K562 (cell line): Measurements from ENCODE around the gene MED15. TPM values are rescaled to one million over a fixed set of nuclear protein-coding genes. Genes with fewer than 3 reads are reported as not detected.

Experiments
- ATF7 ChIP-seq: fragments of 450-650 bp; IDR thresholded peaks from 2 replicates; pipeline ENCODE4 v1.7.1; 2014; ENCODE audit warnings: mild to moderate bottlenecking, moderate library complexity
- FOXM1 ChIP-seq, 2 experiments: fragments of 450-650 bp in 1 of 2; sonication (generic) in 1 of 2; formaldehyde crosslinking in 1 of 2; IDR thresholded peaks; 2 replicates each; pipeline versions ENCODE4 v1.6.1 to v1.9.0; 2017 to 2022; ENCODE audit warnings: low read depth in 2 of 2, mild to moderate bottlenecking in 2 of 2, missing genetic modification reagents in 1 of 2, moderate library complexity in 1 of 2
- KDM1A ChIP-seq, 2 experiments: fragments of 450-650 bp; IDR thresholded peaks; 2 replicates each; pipeline ENCODE4 v1.6.1; 2016; ENCODE audit warnings: mild to moderate bottlenecking in 2 of 2
- LCOR ChIP-seq: sonication (generic); formaldehyde crosslinking; IDR thresholded peaks from 2 replicates; pipeline ENCODE4 v1.8.0; 2022; ENCODE audit warnings: mild to moderate bottlenecking, missing genetic modification reagents
- MLLT1 ChIP-seq, 2 experiments: fragments of 450-650 bp; IDR thresholded peaks; 2 replicates each; pipeline ENCODE4 v1.6.1; 2016
- NCOR1 ChIP-seq: fragments of 450-650 bp; IDR thresholded peaks from 2 replicates; pipeline ENCODE4 v1.6.1; 2016; ENCODE audit warnings: mild to moderate bottlenecking, moderate library complexity
- NFE2L1 ChIP-seq: fragments of 450-650 bp; IDR thresholded peaks from 2 replicates; pipeline ENCODE4 v1.6.1; 2016; ENCODE audit warnings: missing genetic modification characterization, low read depth, mild to moderate bottlenecking, missing compliant biosample characterization, moderate library complexity, borderline replicate concordance
- NR2C2 ChIP-seq, 2 experiments: fragments of 200-800 bp in 1 of 2; sonication (Bioruptor generic) in 1 of 2; sonication (generic) in 1 of 2; formaldehyde crosslinking in 1 of 2; IDR thresholded peaks; 2 replicates each; pipeline versions ENCODE4 v1.6.1 to v1.8.0; 2016 to 2022; ENCODE audit warnings: mild to moderate bottlenecking in 1 of 2, missing compliant biosample characterization in 1 of 2, missing genetic modification characterization in 1 of 2, missing genetic modification reagents in 1 of 2
- POLR2G ChIP-seq: fragments of 200-400 bp; formaldehyde crosslinking; IDR thresholded peaks from 2 replicates; pipeline ENCODE4 v1.6.1; 2017; ENCODE audit warnings: low read depth, mild to moderate bottlenecking, antibody characterized with exemption, low read length, moderate library complexity
- RBBP5 ChIP-seq: fragments of 200-600 bp; sonication (generic); IDR thresholded peaks from 2 replicates; pipeline ENCODE4 v1.6.1; 2012; ENCODE audit warnings: borderline replicate concordance, mild to moderate bottlenecking, low read length, control low read depth, inconsistent platforms; ENCODE audit not compliant: insufficient read depth, poor library complexity, severe bottlenecking
- SREBF1 ChIP-seq: fragments of 150-350 bp; IDR thresholded peaks from 2 replicates; pipeline ENCODE4 v1.6.1; 2014; ENCODE audit warnings: antibody characterized with exemption, low read depth, low read length, borderline replicate concordance
- U2AF1 ChIP-seq: fragments of 200-400 bp; formaldehyde crosslinking; optimal IDR thresholded peaks from 2 replicates; pipeline ENCODE3; 2017; ENCODE audit warnings: mild to moderate bottlenecking, low read depth, low read length, moderate library complexity
- ZBTB33 ChIP-seq: sonication (generic); formaldehyde crosslinking; IDR thresholded peaks from 2 replicates; pipeline ENCODE4 v1.8.1; 2023; ENCODE audit warnings: mild to moderate bottlenecking, missing genetic modification reagents
- ZBTB7A ChIP-seq: IDR thresholded peaks from 2 replicates; pipeline ENCODE4 v1.6.1; 2011; ENCODE audit warnings: low read depth, mild to moderate bottlenecking, low read length, moderate library complexity, borderline replicate concordance; ENCODE audit not compliant: control insufficient read depth
- ZNF263 ChIP-seq: sonication (generic); formaldehyde crosslinking; IDR thresholded peaks from 2 replicates; pipeline ENCODE4 v1.8.0; 2022; ENCODE audit warnings: mild to moderate bottlenecking, missing genetic modification reagents, borderline replicate concordance
- polyA plus RNA-seq, 8 experiments: library from polyadenylated mRNA; depleted of rRNA in 4 of 8; stranded (reverse) in 5 of 8; unstranded in 3 of 8; fragments of >200 nt; fragmentation: Nextera tagmentation in 2 of 8; fragmentation: Illumina TruSeq in 1 of 8; extraction: Ambion mirVana in 2 of 8; extraction: Trizol in 1 of 8; gene quantifications; 2 replicates each; pipeline versions ENCODE4 v1.2.1 to v1.2.3, GENCODE V29; 2011 to 2014; ENCODE audit warnings: inconsistent platforms in 1 of 8, missing spikeins in 1 of 8
- total RNA-seq, 7 experiments: library from RNA; depleted of rRNA in 6 of 7; stranded (reverse); fragments of >200 nt in 6 of 7; fragmentation: Illumina TruSeq in 2 of 7; extraction: Trizol in 2 of 7; gene quantifications; 2 replicates each; pipeline versions ENCODE4 v1.2.1 to v1.2.3, GENCODE V29; 2011 to 2021; ENCODE audit warnings: low replicate concordance in 1 of 7
- TF ChIP-seq, protein P1 (sequence below): fragments of 250-450 bp; sonication (Bioruptor Pico); IDR thresholded peaks from 2 replicates; pipeline ENCODE4 v1.6.1; 2021; ENCODE audit warnings: mild to moderate bottlenecking
- TF ChIP-seq, protein P2 (sequence below): sonication (generic); formaldehyde crosslinking; IDR thresholded peaks from 2 replicates; pipeline ENCODE4 v1.8.0; 2022; ENCODE audit warnings: mild to moderate bottlenecking, missing genetic modification reagents, borderline replicate concordance

MED15 gene
- total and polyA plus RNA-seq, 9 of the 15 experiments (the other 6 are each of a cell fraction or from before 2014, with no cell fraction given) = 4.0 to 271 (median 60.1) TPM

DNA sequence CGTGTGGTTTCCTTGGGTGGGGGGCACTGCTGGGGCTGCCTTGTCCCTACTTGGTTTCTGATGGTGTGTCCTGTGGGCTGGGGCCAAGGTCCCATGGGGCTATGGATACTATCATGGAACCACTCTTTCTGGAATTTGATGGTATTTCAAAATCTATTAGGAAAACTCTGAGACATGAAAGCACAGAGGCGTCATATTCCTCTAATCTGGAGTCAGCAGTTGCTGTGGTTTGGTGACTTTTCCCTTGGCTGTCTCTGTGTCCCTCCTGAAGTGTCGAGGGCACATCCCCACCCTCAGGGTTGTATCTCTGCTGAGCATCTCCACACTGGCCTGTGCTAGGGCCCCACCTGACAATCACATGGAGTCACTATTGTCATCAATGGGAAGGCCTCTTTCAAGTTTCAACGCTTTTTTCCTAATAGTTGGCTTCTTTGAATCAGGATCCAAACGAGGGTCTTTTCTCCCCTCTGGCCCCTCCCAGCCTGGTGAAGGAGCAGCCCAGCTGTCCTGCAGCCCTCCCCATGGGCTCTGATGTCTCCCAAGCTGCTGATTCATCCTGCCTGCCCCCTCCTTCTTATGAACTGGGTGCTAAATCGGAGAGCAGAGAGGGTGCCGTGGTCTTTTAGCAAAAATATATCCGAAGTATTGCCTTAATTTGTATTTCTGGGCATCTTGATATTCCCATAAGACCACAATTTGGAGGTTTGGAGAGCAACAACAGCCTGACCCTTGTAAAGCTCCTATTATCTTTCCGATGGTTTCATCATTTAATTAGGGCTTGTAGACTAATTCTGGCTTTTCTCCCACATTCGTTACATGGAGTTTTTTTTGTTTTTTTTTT lies 38.5 kb downstream of the MED15 start (continued):
- TF ChIP-seq ZBTB33 (CRISPR knock-in tag) (peak; percentile 70; the same call in 1 of the 2 replicates), NFE2L1 (tag) (peak; percentile 78; the same call in 1 of the 2 replicates), POLR2G (no peak), NR2C2 (CRISPR knock-in tag; IDR thresholded peaks at IDR 0.05) (no peak), NR2C2 (tag; IDR thresholded peaks at IDR 0.05) (peak; percentile 95), ATF7 (no peak), KDM1A (IDR thresholded peaks at IDR 0.05) (no peak), ZNF263 (CRISPR knock-in tag) (no peak), MLLT1 (IDR thresholded peaks at IDR 0.05) (no peak), U2AF1 (no peak), RBBP5 (peak; percentile 62), SREBF1 (no peak), FOXM1 (IDR thresholded peaks at IDR 0.05; ENCODE audit: low read depth) (no peak), FOXM1 (CRISPR knock-in tag; IDR thresholded peaks at IDR 0.05; ENCODE audit: low read depth) (0 out of 2 replicates have a peak, but pooled peaks have one; percentile 65), ZBTB7A (peak; percentile 96), NCOR1 (no peak), LCOR (CRISPR knock-in tag) (no peak)
- TF ChIP-seq, protein P1, sequence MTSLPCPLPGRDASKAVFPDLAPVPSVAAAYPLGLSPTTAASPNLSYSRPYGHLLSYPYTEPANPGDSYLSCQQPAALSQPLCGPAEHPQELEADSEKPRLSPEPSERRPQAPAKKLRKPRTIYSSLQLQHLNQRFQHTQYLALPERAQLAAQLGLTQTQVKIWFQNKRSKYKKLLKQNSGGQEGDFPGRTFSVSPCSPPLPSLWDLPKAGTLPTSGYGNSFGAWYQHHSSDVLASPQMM = no peak
- TF ChIP-seq, protein P2, sequence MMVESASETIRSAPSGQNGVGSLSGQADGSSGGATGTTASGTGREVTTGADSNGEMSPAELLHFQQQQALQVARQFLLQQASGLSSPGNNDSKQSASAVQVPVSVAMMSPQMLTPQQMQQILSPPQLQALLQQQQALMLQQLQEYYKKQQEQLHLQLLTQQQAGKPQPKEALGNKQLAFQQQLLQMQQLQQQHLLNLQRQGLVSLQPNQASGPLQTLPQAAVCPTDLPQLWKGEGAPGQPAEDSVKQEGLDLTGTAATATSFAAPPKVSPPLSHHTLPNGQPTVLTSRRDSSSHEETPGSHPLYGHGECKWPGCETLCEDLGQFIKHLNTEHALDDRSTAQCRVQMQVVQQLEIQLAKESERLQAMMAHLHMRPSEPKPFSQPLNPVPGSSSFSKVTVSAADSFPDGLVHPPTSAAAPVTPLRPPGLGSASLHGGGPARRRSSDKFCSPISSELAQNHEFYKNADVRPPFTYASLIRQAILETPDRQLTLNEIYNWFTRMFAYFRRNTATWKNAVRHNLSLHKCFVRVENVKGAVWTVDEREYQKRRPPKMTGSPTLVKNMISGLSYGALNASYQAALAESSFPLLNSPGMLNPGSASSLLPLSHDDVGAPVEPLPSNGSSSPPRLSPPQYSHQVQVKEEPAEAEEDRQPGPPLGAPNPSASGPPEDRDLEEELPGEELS (CRISPR knock-in tag) = peak; percentile 94
